Occipital lobe (tissue), 3 donors: ENCODE results near the gene NUP214. TPM values are rescaled to one million over a fixed set of nuclear protein-coding genes. Genes with fewer than 3 reads are reported as not detected.
A peak's percentile ranks its signal among the peaks of the same experiment; 100 is the strongest.

Source experiments
- DNase-seq: peaks from one replicate; lab custom pipeline; 2025; lab: John Stamatoyannopoulos, UW
- small RNA-seq: library from RNA; depleted of rRNA; stranded (forward); fragments of <200 nt; gene quantifications from one replicate; pipeline ENCODE3, GENCODE V24; 2014
- total RNA-seq: library from RNA; depleted of rRNA; stranded (reverse); fragments of >200 nt; gene quantifications from one replicate; pipeline ENCODE4 v1.2.3, GENCODE V29; 2014

NUP214 gene
- total RNA-seq, 1 donor from 2014 or later, result 9.5 TPM

- DNase-seq, result no peak
Observed at GRCh38 chr9:131276094-131276888, 150.9 kb downstream of the NUP214 start, which contains the start of gene FAM78A. TSS of gene FAM78A (minus strand) at chr9:131276510. CDS start at chr9:131276179, 331 bp downstream.

DNA sequence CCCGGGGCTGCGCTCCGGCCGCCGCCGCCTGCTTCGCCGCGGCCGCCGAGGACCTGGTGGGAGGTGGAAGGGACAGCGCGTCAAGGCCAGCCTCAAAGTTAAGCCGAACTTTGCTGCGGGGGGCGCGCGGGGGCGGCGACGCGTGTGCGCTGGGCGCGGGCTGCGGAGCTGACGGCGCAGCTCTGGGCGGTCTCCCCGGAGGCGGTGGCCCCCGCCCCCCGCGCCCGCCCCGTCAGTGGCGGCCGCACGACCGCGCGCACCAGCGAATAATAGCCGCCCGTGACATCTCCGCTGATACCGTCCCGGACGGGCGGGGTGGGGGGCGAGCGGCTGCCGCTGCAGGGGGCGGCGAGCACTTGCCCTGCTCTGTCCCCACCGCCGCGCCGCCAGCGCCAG lies 151.5 kb downstream of the NUP214 start:
- DNase-seq, result no peak

DNA sequence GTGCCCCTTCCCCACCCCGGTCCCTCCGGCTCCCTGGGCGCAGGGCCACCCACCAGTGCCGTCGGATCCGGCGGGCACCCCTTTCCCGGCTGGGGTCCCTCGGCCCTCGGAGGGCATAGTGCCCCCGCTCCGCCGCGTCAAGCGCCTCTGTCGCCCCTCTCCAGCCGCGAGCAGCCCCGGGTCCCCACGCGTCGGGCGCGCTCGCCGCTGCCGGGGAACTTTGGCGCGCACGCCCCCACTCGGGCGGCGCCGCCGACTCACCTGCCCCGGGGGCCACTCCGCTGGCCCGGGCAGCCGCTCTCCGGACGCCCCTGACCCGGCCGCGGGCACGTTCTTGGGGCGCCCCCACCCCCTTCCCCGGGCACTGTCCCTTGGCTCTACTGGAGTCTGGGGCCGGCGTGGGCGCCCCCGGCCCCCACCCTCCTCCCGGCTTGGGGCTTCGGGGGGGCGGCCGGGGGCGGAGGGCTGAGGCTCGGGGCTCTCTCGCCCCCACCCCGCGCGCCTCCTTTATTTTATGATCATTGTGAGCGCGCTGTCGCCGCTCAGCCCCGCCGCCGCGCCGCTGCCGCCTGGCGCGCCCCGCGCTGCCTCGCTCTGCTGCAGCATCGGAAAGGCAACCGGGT lies 152.0 kb downstream of the NUP214 start:
- no peak for DNase-seq

DNA sequence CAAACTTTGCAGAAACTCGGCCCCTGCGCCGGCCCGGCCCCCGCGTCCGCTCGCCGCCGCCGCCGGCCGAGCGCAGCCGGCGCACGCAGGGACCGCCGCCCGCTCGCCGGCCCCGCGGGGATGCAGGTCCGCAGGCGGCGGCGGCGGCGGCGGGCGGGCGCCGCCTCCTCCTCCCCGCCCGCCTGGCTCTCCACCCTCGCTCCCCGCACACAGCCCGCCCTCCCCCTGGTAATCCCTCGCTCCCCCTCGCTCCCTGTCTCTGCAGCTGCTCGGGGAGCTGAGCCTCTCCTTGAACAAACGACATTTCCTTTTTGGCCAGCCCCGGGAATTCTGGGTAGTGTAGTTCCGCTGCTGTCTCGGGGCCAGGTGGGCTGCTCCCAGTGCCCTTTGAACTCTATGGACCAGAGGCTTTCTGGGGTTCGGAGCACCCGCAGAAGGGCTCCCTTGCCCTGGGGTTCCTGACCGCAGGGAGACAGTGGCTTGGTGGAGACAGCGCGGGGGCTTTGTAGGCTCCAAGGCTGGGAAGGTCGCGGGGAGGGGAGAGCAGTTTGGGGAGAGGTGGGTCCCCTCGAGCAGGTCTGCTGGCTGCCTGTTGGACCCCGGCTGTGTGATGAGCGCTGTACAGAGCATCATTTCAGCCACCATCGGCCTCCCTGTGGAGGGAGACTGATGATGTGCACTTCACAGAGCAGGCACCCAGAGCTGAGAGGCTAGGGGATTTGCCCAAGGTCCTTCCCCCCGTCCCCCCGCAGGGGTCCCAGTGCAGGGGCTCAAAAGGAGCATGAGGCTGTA lies 152.7 kb downstream of the NUP214 start:
- peak; percentile 86 for DNase-seq

DNA sequence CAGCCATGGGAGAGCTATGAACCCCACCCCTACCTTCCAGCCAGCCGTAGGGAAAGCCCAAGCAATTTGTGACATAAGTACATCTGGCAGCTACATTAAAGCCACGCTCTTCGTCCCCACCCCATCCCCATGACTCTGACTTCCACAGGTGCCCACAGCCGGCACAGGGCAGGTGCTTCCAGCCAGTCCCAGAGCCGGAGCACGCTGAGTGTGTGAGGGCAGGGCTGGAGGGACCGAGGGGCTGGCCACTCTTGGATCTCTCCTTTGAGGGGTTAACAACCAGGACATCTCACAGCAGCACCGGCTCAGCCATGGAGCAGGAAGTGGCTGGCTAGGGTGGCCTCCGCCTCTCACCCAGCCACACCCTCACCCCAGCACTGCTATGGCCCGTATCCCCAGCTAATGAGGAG lies 153.3 kb downstream of the NUP214 start:
- DNase-seq, result no peak

- no peak for DNase-seq
Observed at GRCh38 chr9:131279196-131279862, 153.9 kb downstream of the NUP214 start.

DNA sequence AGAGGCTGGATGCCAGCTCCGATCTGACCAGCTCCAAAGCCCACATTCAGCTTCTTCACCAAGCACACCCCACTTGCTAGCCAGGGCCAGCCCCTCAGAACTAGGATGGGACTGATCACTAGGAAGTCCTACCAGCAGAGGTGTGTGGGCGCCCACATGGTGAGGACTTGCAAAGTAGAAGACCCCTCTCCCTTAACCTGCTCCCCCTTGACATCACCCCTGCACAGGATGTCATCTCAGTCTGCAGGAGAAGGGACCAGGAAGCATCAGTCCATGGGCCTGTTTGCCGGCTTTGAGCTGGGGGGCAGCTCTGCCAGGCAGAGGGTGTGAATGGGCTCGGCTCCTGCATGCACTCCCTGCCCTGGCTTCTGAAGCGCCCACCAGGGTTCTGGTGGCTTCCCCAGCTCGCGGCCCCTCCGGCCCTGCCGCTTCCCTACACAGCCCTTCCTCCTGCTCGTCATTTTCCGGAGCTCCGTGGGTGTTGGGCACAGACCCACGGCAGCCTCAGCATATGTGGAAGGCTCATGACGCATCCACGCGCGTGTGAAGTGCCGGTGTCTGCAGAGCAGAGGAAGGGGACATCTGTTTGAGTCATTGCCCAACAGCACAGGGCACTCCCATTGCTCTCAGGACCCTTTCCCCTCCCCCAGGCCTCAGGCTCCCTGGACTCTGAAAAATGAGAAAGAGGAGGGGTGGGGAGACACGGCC lies 154.6 kb downstream of the NUP214 start:
- DNase-seq, result peak; percentile 49

DNA sequence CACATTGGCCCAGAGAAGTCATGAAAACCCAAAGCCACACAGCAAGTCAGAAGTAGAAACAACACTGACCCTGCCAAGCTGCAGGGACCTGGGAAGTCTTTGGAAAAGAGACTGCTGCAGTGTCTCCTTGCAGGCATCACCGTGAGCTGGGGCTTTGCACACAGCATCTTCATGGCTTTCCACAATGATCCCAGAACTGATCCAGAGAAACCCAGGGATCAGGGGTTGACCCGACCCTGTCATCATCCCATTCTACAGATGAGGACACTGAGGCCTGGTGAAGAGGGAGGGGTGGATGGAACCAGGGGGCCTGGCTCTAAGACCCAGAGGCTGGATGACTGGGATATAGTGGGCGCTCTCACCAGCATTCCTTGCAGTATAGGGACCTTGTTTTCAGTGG lies 155.3 kb downstream of the NUP214 start:
- DNase-seq, result no peak

- no peak for DNase-seq
Observed at GRCh38 chr9:131281119-131281965, 156.0 kb downstream of the NUP214 start.

- DNase-seq, result no peak
Observed at GRCh38 chr9:131282175-131282574, 156.8 kb downstream of the NUP214 start.

DNA sequence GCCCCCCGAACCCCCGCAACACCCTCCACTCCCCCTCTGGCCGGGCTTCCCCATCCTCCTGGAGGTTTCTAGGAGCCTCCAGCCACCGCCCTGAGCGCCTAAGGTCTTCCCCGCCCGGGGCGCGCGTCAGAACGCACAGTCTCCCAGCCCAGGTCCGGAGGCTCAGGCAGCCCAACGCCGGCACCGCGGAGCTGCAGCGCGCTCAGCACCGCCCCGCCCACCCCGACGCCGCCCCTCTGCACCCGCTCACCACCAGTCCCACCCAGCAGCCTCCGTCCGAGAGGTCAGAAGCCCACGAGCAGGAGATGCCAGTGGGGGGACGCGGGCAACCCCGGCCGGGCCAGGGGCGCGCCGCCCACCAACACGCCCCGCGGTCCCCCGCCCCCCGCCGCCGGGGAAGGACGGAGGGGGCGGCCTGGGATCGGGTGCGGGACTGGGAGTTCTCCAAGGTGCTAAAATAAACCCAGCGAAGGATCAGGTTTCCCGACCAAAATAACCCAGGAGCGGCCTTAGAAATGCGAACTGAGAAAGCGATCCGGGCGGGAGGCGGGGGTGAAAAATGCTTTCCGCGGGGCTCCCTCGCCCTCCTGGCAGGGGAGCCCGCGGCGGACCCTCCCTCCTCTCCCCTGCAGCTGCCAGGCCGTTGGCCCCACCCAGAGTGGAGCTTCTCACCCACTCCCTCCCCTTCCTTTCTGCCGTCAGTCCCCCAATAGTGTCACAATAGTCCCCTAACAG lies 157.5 kb downstream of the NUP214 start:
- DNase-seq, result peak; percentile 51

Small RNAs within 50 kb of the gene (small RNA-seq; reads per million reads assigned to genes)
- gene RNU6-881P, result not detected

Other genes with a start within 250 kb of the NUP214 start
- gene QRFP, start 228.8 kb upstream of the NUP214 start, total RNA-seq, result not detected
- gene FIBCD1, start 186.3 kb upstream of the NUP214 start, total RNA-seq, result 1.4 TPM
- 3.0 TPM for gene LAMC3, start 116.4 kb upstream of the NUP214 start, total RNA-seq
- 17.8 TPM for gene AIF1L, start 29.1 kb upstream of the NUP214 start, total RNA-seq
- gene FAM78A, start 150.9 kb downstream of the NUP214 start, total RNA-seq, result 1.7 TPM
- gene PLPP7, start 164.1 kb downstream of the NUP214 start, total RNA-seq, result 5.5 TPM